Calu3 (cell line): ENCODE results near the gene NFX1. TPM values are rescaled to one million over a fixed set of nuclear protein-coding genes. Genes with fewer than 3 reads are reported as not detected.

Experiments
- BruUV-seq: library from RNA; stranded (reverse); fragments of 400-500 nt; replicated peaks from 2 replicates; lab custom pipeline; 2021; lab: Mats Ljungman, UMichigan
- CTCF ChIA-PET: fragments of 300-600 bp; sonication (Branson Sonifier 250); formaldehyde crosslinking; loops from one replicate; lab custom pipeline; 2022; ENCODE audit warnings: antibody characterized with exemption; lab: Charles Lee
- DNase-seq: peaks from one replicate; pipeline ENCODE4 v3.0.0; 2022
- H3K27ac Mint-ChIP-seq: one replicate; pipeline ENCODE4 v1.8.0; 2022; ENCODE audit warnings: mixed read lengths; ENCODE audit not compliant: unreplicated experiment
- H3K27me3 Mint-ChIP-seq: one replicate; pipeline ENCODE4 v1.8.0; 2022; ENCODE audit warnings: mixed read lengths; ENCODE audit not compliant: unreplicated experiment
- H3K36me3 Mint-ChIP-seq: one replicate; pipeline ENCODE4 v1.8.0; 2022; ENCODE audit warnings: mild to moderate bottlenecking, moderate library complexity, mixed read lengths; ENCODE audit not compliant: insufficient read depth, unreplicated experiment
- H3K4me1 Mint-ChIP-seq: one replicate; pipeline ENCODE4 v1.8.0; 2022; ENCODE audit warnings: mild to moderate bottlenecking, low read depth, mixed read lengths; ENCODE audit not compliant: unreplicated experiment
- H3K4me3 Mint-ChIP-seq: one replicate; pipeline ENCODE4 v1.8.0; 2022; ENCODE audit warnings: mild to moderate bottlenecking, low read depth, moderate library complexity, mixed read lengths; ENCODE audit not compliant: unreplicated experiment
- H3K9me3 Mint-ChIP-seq: one replicate; pipeline ENCODE4 v1.8.0; 2022; ENCODE audit warnings: low read depth, mixed read lengths; ENCODE audit not compliant: unreplicated experiment
- CTCF ChIP-seq: fragments of 200-600 bp; IDR thresholded peaks from one replicate; pipeline ENCODE4 v1.8.0; 2022; ENCODE audit warnings: antibody characterized with exemption; ENCODE audit not compliant: unreplicated experiment
- intact Hi-C: fragments of 100-400 bp; cut with micrococcal nuclease; formaldehyde crosslinking; loops from one replicate; pipeline ENCODE4 v1.10.0; 2022; ENCODE audit not compliant: unreplicated experiment
- total RNA-seq: library from RNA; stranded (reverse); gene quantifications from 2 replicates; pipeline ENCODE4 v1.2.3, GENCODE V29; 2022

NFX1 gene
- total RNA-seq, 1 experiment from 2014 or later: 27.3 TPM

DNA sequence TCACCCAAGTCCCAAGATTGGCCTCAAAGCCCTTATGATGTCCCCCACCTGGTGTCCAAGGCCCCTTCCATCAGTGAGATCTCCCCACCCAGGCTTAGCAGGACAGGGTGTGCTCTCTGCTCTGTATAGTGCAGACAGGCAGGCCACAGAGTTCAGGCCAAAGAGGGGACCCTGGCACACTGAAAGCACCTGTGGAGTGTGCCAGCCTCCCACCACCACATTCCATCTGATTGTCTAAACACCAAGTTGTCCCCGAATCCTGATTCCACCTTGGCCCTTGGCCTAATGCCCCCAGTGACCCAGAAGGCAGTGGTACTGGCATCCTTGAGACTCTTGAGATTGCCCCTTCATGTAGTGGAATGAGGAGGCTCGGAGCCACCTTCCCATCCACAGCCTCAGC is 45.0 kb upstream of the NFX1 start:
- Mint-ChIP-seq H3K27ac (no peak overlapping the region), H3K27me3 (no peaks in the 10 kb centered on the region), H3K9me3 (no peaks in the 10 kb centered on the region), H3K36me3 (no peaks in the 10 kb centered on the region), H3K4me1 (no peaks in the 10 kb centered on the region), H3K4me3 (no peak overlapping the region)
- CTCF ChIA-PET: no interaction called here
- intact Hi-C loops: no loop called here
- no peak for DNase-seq
- no TSS peak for BruUV-seq
- TF ChIP-seq CTCF: no peak

DNA sequence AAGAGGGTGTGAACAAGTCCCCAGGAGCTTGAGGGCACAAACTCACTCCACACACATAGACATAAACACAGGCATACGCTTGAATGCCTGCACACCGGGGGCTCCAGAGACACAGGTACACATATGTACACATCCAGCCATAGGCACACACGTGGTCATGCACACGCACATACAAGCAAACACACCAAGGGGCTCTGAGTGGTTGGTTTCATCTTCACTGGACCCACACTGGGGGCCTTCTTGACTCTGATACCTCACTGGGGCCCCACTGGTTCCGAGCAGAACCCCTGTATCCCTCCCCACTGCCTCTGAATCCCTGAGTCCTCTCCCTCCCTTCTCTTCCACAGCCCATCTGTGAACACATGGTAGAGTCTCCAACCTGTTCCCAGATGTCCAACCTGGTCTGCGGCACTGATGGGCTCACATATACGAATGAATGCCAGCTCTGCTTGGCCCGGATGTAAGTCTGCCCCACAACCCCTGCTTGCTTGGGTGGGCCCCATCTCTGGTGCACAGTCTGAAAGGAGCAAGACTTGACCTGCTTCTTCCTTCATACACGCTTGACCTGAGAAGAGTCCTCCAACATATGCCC is 44.0 kb upstream of the NFX1 start:
- intact Hi-C loops: no loop called here
- CTCF ChIA-PET: no interaction called here
- Mint-ChIP-seq H3K9me3 (no peaks in the 10 kb centered on the region), H3K27me3 (no peaks in the 10 kb centered on the region), H3K27ac (no peak overlapping the region), H3K4me1 (no peaks in the 10 kb centered on the region), H3K36me3 (no peaks in the 10 kb centered on the region), H3K4me3 (no peak overlapping the region)
- no TSS peak for BruUV-seq
- DNase-seq: no peak
- TF ChIP-seq CTCF: no peak

- no peak for TF ChIP-seq CTCF
- CTCF ChIA-PET: interaction anchor here (0.7 kb wide), 1 partner anchor 10 kb away, joined by 3 read pairs; no protein-coding TSS in a partner anchor
- intact Hi-C loops: no loop called here
- Mint-ChIP-seq H3K27ac (no peak overlapping the region), H3K4me3 (no peak overlapping the region), H3K9me3 (no peaks in the 10 kb centered on the region), H3K4me1 (no peaks in the 10 kb centered on the region), H3K27me3 (no peaks in the 10 kb centered on the region), H3K36me3 (no peaks in the 10 kb centered on the region)
- no peak for DNase-seq
- BruUV-seq: no TSS peak
Observed at GRCh38 chr9:33248606-33249005, 41.7 kb upstream of the NFX1 start.

DNA sequence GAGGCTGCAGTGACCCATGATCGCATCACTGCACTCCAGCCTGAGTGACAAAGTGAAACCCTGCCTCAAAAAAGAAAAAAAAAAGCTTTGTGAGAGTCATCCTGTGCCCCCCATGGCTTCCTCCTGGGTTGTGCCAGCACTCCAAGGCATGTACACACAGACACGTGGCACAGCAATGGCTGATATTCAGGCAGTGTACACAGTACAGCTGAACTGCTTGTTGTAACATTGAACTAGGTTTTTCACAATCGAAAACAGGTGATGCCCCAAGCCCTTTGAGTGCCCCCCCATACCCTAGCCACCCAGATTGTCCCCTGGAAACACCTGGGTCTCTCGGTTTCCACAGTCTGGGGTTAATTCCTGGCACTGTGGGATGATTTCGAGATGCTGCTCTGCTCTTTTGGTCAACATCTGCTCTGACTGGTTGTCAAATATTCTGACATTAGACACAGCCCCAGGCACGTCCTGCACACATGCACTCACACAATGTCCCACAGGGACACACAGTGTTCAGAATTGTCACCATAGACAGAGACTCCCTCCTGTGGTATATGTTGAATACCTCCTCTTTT is 41.1 kb upstream of the NFX1 start:
- CTCF ChIA-PET: no interaction called here
- DNase-seq: no peak
- Mint-ChIP-seq H3K36me3 (no peaks in the 10 kb centered on the region), H3K27ac (no peak overlapping the region), H3K4me3 (no peak overlapping the region), H3K27me3 (no peaks in the 10 kb centered on the region), H3K4me1 (no peaks in the 10 kb centered on the region), H3K9me3 (no peaks in the 10 kb centered on the region)
- intact Hi-C loops: no loop called here
- no peak for TF ChIP-seq CTCF
- no TSS peak for BruUV-seq
